Measurements from ENCODE around the gene SOX6. TPM values are rescaled to one million over a fixed set of nuclear protein-coding genes. Genes with fewer than 3 reads are reported as not detected.

The SOX6 gene
- total RNA-seq, 4 donors from 2014 or later: 0.29 to 20.5 (median 8.2) TPM

- intact Hi-C loops (cut with DNase I; ENCODE audit: low total_unique reads): no loop called here
Observed at GRCh38 chr11:16180868-16181267, 175.5 kb downstream of the SOX6 start.

DNA sequence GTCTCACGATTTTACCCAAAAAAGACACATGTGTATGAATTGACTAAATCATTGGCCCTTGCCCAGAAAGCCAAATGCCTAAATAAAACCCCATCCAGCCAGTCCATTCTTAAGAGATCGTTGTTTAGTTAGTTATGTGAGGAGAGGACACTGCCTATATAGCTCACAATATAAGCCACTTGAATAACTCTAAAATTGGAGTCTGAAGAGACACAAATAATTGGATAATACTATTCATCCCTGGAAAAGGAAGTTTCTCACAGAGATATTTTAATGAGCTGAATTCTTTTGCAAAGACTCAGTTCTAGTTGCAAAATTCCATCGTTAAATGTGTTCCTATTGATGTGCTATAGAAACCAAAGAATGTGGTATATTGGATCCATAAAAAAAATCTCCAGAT, 176.7 kb downstream of the SOX6 start:
- Histone ChIP-seq H3K27ac (no peak overlapping the region), H3K4me3 (no peak overlapping the region), H3K4me1 (no peaks in the 10 kb centered on the region), H3K9me3 (no peaks in the 10 kb centered on the region), H3K27me3 (no peaks in the 10 kb centered on the region), H3K36me3 (no peaks in the 10 kb centered on the region)
- no peak for DNase-seq
- intact Hi-C loops (cut with DNase I; ENCODE audit: low total_unique reads): no loop called here
- no peak for TF ChIP-seq POLR2A (IDR thresholded peaks at IDR 0.05)
- TF ChIP-seq CTCF (IDR thresholded peaks at IDR 0.05): no peak

More at GRCh38 chr11:16180868-16181267, 175.5 kb downstream of the SOX6 start:
- Histone ChIP-seq H3K4me3 (no peak overlapping the region), H3K27ac (no peak overlapping the region), H3K9me3 (no peaks in the 10 kb centered on the region), H3K27me3 (no peaks in the 10 kb centered on the region), H3K4me1 (no peaks in the 10 kb centered on the region), H3K36me3 (no peaks in the 10 kb centered on the region)
- no peak for DNase-seq
- TF ChIP-seq CTCF (IDR thresholded peaks at IDR 0.05): no peak
- no peak for TF ChIP-seq POLR2A (IDR thresholded peaks at IDR 0.05)

DNA sequence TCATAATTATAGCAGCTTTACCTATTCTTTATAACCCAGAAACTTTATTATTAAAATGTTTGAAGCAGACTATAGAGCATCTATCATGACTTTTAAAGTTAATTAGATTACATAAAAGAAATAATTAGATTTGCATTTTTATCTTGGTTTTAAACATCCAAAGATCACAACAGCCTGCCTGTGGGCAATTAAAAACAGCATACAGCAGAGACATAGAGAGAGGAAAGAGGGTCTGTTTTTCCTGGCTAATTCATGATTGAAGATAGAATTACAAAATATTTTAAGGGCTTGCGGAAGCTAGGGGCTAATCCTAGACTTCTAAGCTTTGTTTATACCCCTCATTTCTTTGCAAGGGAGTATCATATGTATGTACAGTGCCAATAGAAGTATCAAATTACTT, 178.1 kb downstream of the SOX6 start:
- Histone ChIP-seq H3K4me3 (no peak overlapping the region), H3K4me1 (no peaks in the 10 kb centered on the region), H3K36me3 (no peaks in the 10 kb centered on the region), H3K27me3 (no peaks in the 10 kb centered on the region), H3K9me3 (no peaks in the 10 kb centered on the region), H3K27ac (no peak overlapping the region)
- no peak for DNase-seq
- intact Hi-C loops (cut with DNase I; ENCODE audit: low total_unique reads): no loop called here
- TF ChIP-seq CTCF (IDR thresholded peaks at IDR 0.05): no peak

- H3K27ac ChIP-seq: no peak overlapping the region
- intact Hi-C loops (cut with DNase I; ENCODE audit: low total_unique reads): no loop called here
- no peaks in the 10 kb centered on the region for H3K9me3 ChIP-seq
- no peak for DNase-seq
- TF ChIP-seq CTCF (IDR thresholded peaks at IDR 0.05): no peak
- no peak for TF ChIP-seq POLR2A (IDR thresholded peaks at IDR 0.05)
- H3K4me3 ChIP-seq: no peak overlapping the region
- no peaks in the 10 kb centered on the region for H3K27me3 ChIP-seq
- H3K4me1 ChIP-seq: no peaks in the 10 kb centered on the region
- H3K36me3 ChIP-seq: no peaks in the 10 kb centered on the region
Observed at GRCh38 chr11:16177688-16178087, 178.7 kb downstream of the SOX6 start.

GRCh38 chr11:16173798-16174197, 182.5 kb downstream of the SOX6 start:
- Histone ChIP-seq H3K27me3 (no peaks in the 10 kb centered on the region), H3K27ac (no peak overlapping the region), H3K4me1 (no peaks in the 10 kb centered on the region), H3K36me3 (no peaks in the 10 kb centered on the region), H3K4me3 (no peak overlapping the region), H3K9me3 (no peaks in the 10 kb centered on the region)
- intact Hi-C loops (cut with DNase I; ENCODE audit: low total_unique reads): no loop called here
- TF ChIP-seq POLR2A (IDR thresholded peaks at IDR 0.05): no peak
- no peak for TF ChIP-seq CTCF (IDR thresholded peaks at IDR 0.05)
- no peak for DNase-seq

Measured in uterus (tissue), 4 donors.